HepG2 (cell line): Measurements from ENCODE around the gene ADARB2. TPM values are rescaled to one million over a fixed set of nuclear protein-coding genes. Genes with fewer than 3 reads are reported as not detected.

Experiments
- ATAC-seq: fragments of 200-7000 bp; cut with Tn5 transposase; 3 replicates; pipeline ENCODE4 v1.9.1; 2020; ENCODE audit warnings: mild to moderate bottlenecking, moderate library complexity
- BruUV-seq: library from RNA; stranded (reverse); fragments of 400-500 nt; replicated peaks from 2 replicates; lab custom pipeline; 2021; lab: Mats Ljungman, UMichigan
- CTCF ChIA-PET: fragments of 300-600 bp; formaldehyde crosslinking; extraction: SDS; loops from one replicate; lab custom pipeline; 2021; ENCODE audit warnings: low total read pairs, inconsistent platforms, low intra/inter-chr PET ratio; lab: Yijun Ruan, JAX
- POLR2A ChIA-PET: fragments of 350-600 bp; sonication (Branson Sonifier 250); formaldehyde crosslinking; loops from one replicate; lab custom pipeline; 2020; ENCODE audit warnings: antibody characterized with exemption, inconsistent platforms; lab: Yijun Ruan, JAX
- DNase-seq: peaks from one replicate; pipeline ENCODE4 v3.0.0-alpha.2; 2015; ENCODE audit warnings: low spot score
- FAIRE-seq: peaks from 3 replicates; lab custom pipeline; 2011; peaks lifted over from hg19 to GRCh38; lab: Jason Lieb, UNC
- H2AFZ ChIP-seq: one replicate; pipeline ENCODE4 v1.6.1; 2011; ENCODE audit warnings: low read length, inconsistent platforms
- H3K27ac ChIP-seq: fragments of 300-600 bp; 3 replicates; pipeline ENCODE4 v1.8.0; 2011; ENCODE audit warnings: mixed run types, mild to moderate bottlenecking, mixed read lengths, low read length, inconsistent platforms; ENCODE audit not compliant: insufficient read depth; ENCODE audit errors: extremely low read length
- H3K27me3 ChIP-seq, 2 experiments: fragments of 200-600 bp in 1 of 2; 2 replicates in 1 of 2; 3 replicates in 1 of 2; pipeline versions ENCODE4 v1.6.0 to v1.8.0; 2011; ENCODE audit warnings: low read length in 2 of 2, mild to moderate bottlenecking in 2 of 2, moderate library complexity in 2 of 2, inconsistent platforms in 1 of 2; ENCODE audit not compliant: insufficient read depth in 2 of 2, control insufficient read depth in 1 of 2
- H3K36me3 ChIP-seq, 2 experiments: fragments of 200-600 bp in 1 of 2; replicated peaks in 1 of 2; 2 replicates in 1 of 2; 3 replicates in 1 of 2; pipeline versions ENCODE4 v1.5.1 to v1.8.0; 2011; ENCODE audit warnings: low read length in 2 of 2, inconsistent platforms in 1 of 2; ENCODE audit not compliant: insufficient read depth in 2 of 2, control insufficient read depth in 1 of 2
- H3K4me1 ChIP-seq: 2 replicates; pipeline ENCODE4 v1.5.1; 2012; ENCODE audit warnings: low read length, inconsistent platforms; ENCODE audit not compliant: insufficient read depth
- H3K4me2 ChIP-seq: 2 replicates; pipeline ENCODE4 v1.6.0; 2011; ENCODE audit warnings: low read depth, low read length, inconsistent platforms
- H3K4me3 ChIP-seq, 3 experiments: fragments of 200-600 bp in 1 of 3; sonication (generic), shearing (Covaris generic) in 1 of 3; replicated peaks in 1 of 3; 2 replicates each; pipeline ENCODE4 v1.5.1; 2011 to 2016; ENCODE audit warnings: low read length in 3 of 3, inconsistent platforms in 2 of 3, low read depth in 2 of 3, mild to moderate bottlenecking in 2 of 3, control low read depth in 1 of 3, mixed read lengths in 1 of 3; ENCODE audit not compliant: insufficient read depth in 1 of 3
- H3K79me2 ChIP-seq: one replicate; pipeline ENCODE4 v1.6.1; 2011; ENCODE audit warnings: low read length, inconsistent platforms; ENCODE audit not compliant: insufficient read depth
- H3K9ac ChIP-seq: 2 replicates; pipeline ENCODE4 v1.6.0; 2011; ENCODE audit warnings: mild to moderate bottlenecking, low read depth, low read length, inconsistent platforms; ENCODE audit not compliant: insufficient read depth
- H3K9me3 ChIP-seq: 2 replicates; pipeline ENCODE4 v1.5.1; 2012; ENCODE audit warnings: mild to moderate bottlenecking, low read length
- H4K20me1 ChIP-seq: 2 replicates; pipeline ENCODE4 v1.6.0; 2011; ENCODE audit warnings: inconsistent platforms, mild to moderate bottlenecking, low read length, moderate library complexity; ENCODE audit not compliant: insufficient read depth
- ATF2 ChIP-seq: sonication (generic); formaldehyde crosslinking; IDR thresholded peaks from 2 replicates; pipeline ENCODE4 v1.4.0; 2020; ENCODE audit warnings: missing genetic modification reagents
- CCAR2 ChIP-seq: fragments of 200-400 bp; formaldehyde crosslinking; optimal IDR thresholded peaks from 2 replicates; pipeline ENCODE3; 2018; ENCODE audit warnings: low read depth, mild to moderate bottlenecking, low read length, moderate library complexity
- E2F1 ChIP-seq: sonication (generic); formaldehyde crosslinking; IDR thresholded peaks from 2 replicates; pipeline ENCODE4 v1.5.0; 2020; ENCODE audit warnings: missing genetic modification reagents
- HOXA3 ChIP-seq: sonication (generic); formaldehyde crosslinking; IDR thresholded peaks from 2 replicates; pipeline ENCODE4 v1.5.0; 2020; ENCODE audit warnings: missing genetic modification reagents
- ISX ChIP-seq: sonication (generic); formaldehyde crosslinking; conservative IDR thresholded peaks from 2 replicates; pipeline ENCODE4 v1.5.0; 2020; ENCODE audit warnings: missing genetic modification reagents
- MEIS1 ChIP-seq: sonication (generic); formaldehyde crosslinking; IDR thresholded peaks from 2 replicates; pipeline ENCODE4 v1.9.0; 2021; ENCODE audit warnings: mild to moderate bottlenecking, missing genetic modification reagents, moderate library complexity, borderline replicate concordance
- NFE2L2 ChIP-seq: fragments of 150-350 bp; IDR thresholded peaks from 2 replicates; pipeline ENCODE4 v1.6.1; 2014; ENCODE audit warnings: low read length
- REXO4 ChIP-seq: sonication (generic); formaldehyde crosslinking; IDR thresholded peaks from 2 replicates; pipeline ENCODE4 v1.8.0; 2022; ENCODE audit warnings: missing genetic modification reagents, mild to moderate bottlenecking, borderline replicate concordance
- SMYD3 ChIP-seq: sonication (generic); formaldehyde crosslinking; IDR thresholded peaks from 2 replicates; pipeline ENCODE4 v1.8.1; 2023; ENCODE audit warnings: mild to moderate bottlenecking, missing genetic modification reagents
- ZBTB2 ChIP-seq: sonication (generic); formaldehyde crosslinking; IDR thresholded peaks from 2 replicates; pipeline ENCODE4 v1.8.0; 2022; ENCODE audit warnings: low read depth, missing genetic modification reagents
- ZBTB38 ChIP-seq: sonication (generic); formaldehyde crosslinking; IDR thresholded peaks from 2 replicates; pipeline ENCODE4 v1.5.1; 2020; ENCODE audit warnings: mild to moderate bottlenecking, missing genetic modification reagents
- ZNF143 ChIP-seq: sonication (generic); formaldehyde crosslinking; IDR thresholded peaks from 2 replicates; pipeline ENCODE4 v1.4.0; 2020; ENCODE audit warnings: missing genetic modification reagents
- ZNF720 ChIP-seq: sonication (generic); formaldehyde crosslinking; IDR thresholded peaks from 2 replicates; pipeline ENCODE4 v1.4.0; 2020; ENCODE audit warnings: missing genetic modification reagents
- WGBS: methylation state at CpG from one replicate; pipeline ENCODE4 v1.1.6; 2017; ENCODE audit warnings: low lambda C conversion rate; 5-methylcytosine and 5-hydroxymethylcytosine counted together
- in situ Hi-C: cut with HindIII; loops from 2 replicates; pipeline ENCODE4 v1.10.0; 2017; ENCODE audit warnings: low pct_unique_long_range_greater_than_20kb; ENCODE audit not compliant: extremely low pct_ligation_motif_present
- intact Hi-C: fragments of 100-400 bp; cut with micrococcal nuclease; formaldehyde crosslinking; loops from one replicate; pipeline ENCODE4 v1.10.0; 2022; ENCODE audit not compliant: unreplicated experiment
- polyA plus RNA-seq, 8 experiments: library from polyadenylated mRNA; depleted of rRNA in 3 of 8; stranded (reverse) in 7 of 8; unstranded in 1 of 8; fragments of >200 nt; fragmentation: Illumina TruSeq in 4 of 8; extraction: Trizol in 4 of 8; gene quantifications; 2 replicates each; pipeline versions ENCODE4 v1.2.1 to v1.2.3, GENCODE V29; 2011 to 2016; ENCODE audit warnings: low read depth in 4 of 8, missing spikeins in 1 of 8, mixed read lengths in 1 of 8; ENCODE audit not compliant: insufficient read depth in 1 of 8
- total RNA-seq, 5 experiments: library from RNA; depleted of rRNA; stranded (reverse); fragments of >200 nt; fragmentation: Illumina TruSeq; extraction: Trizol; gene quantifications; 2 replicates each; pipeline ENCODE4 v1.2.3, GENCODE V29; 2016; ENCODE audit warnings: low read depth in 1 of 5

ADARB2 gene
- total and polyA plus RNA-seq, 2 of the 13 experiments (the other 11 are each of a cell fraction or from before 2014, with no cell fraction given): not detected

GRCh38 chr10:1633783-1634182 lies 103.5 kb downstream of the ADARB2 start:
- ChIA-PET CTCF (no interaction called here), POLR2A (no interaction called here)
- TF ChIP-seq ZNF720 (no peak), ZBTB38 (no peak), E2F1 (CRISPR knock-in tag) (no peak), CCAR2 (no peak), ATF2 (CRISPR knock-in tag) (no peak), ZNF143 (CRISPR knock-in tag) (no peak), MEIS1 (CRISPR knock-in tag) (no peak), NFE2L2 (no peak), HOXA3 (CRISPR knock-in tag) (no peak), ISX (CRISPR knock-in tag) (no peak), REXO4 (no peak), SMYD3 (CRISPR knock-in tag) (no peak), ZBTB2 (CRISPR knock-in tag) (no peak)
- ATAC-seq (no peak), FAIRE-seq (no peak), DNase-seq (no peak)
- H3K27ac ChIP-seq: no peak overlapping the region
- intact Hi-C loops (no loop called here), in situ Hi-C loops (no loop called here)
- no peaks in the 10 kb centered on the region for H3K4me1 ChIP-seq
- H3K4me2 ChIP-seq: no peak overlapping the region
- no peaks in the 10 kb centered on the region for H3K36me3 ChIP-seq
- H3K9me3 ChIP-seq: no peaks in the 10 kb centered on the region
- WGBS: 19% methylated on average over 8 of the region's 13 CpGs
- H3K79me2 ChIP-seq: no peaks in the 10 kb centered on the region
- no peak overlapping the region for H3K4me3 ChIP-seq
- no peak overlapping the region for H2AFZ ChIP-seq
- BruUV-seq: no TSS peak
- H3K27me3 ChIP-seq: peaks cover 0 to 16% of the 10 kb centered on the region in 2 experiments; a peak in 1 of 5 replicates
- no peaks in the 10 kb centered on the region for H4K20me1 ChIP-seq
- H3K9ac ChIP-seq: no peak overlapping the region
